SK-N-SH (cell line): Measurements from ENCODE around the gene LAMTOR2. TPM values are rescaled to one million over a fixed set of nuclear protein-coding genes. Genes with fewer than 3 reads are reported as not detected.

ENCODE experiments used
- CTCF ChIA-PET: fragments of 300-600, 350-600 bp; formaldehyde crosslinking; extraction: SDS; loops from one replicate; lab custom pipeline; 2021; lab: Yijun Ruan, JAX
- POLR2A ChIA-PET: fragments of 350-600 bp; sonication (Branson Sonifier 250); formaldehyde crosslinking; extraction: SDS; loops from one replicate; lab custom pipeline; 2020; ENCODE audit warnings: antibody characterized with exemption, inconsistent platforms; lab: Yijun Ruan, JAX
- DNase-seq: peaks from one replicate; pipeline ENCODE4 v3.0.0; 2012
- H2AFZ ChIP-seq: fragments of 200-600 bp; sonication (generic); 2 replicates; pipeline ENCODE4 v1.8.1; 2016; ENCODE audit warnings: antibody characterized with exemption, mild to moderate bottlenecking, low read depth
- H3F3A ChIP-seq: fragments of 200-600 bp; sonication (generic); replicated peaks from 2 replicates; pipeline ENCODE3; 2016; ENCODE audit warnings: antibody characterized with exemption, mild to moderate bottlenecking; ENCODE audit not compliant: insufficient read depth
- H3K27ac ChIP-seq, 2 experiments: fragments of 200-500 bp in 1 of 2; fragments of 200-600 bp in 1 of 2; sonication (Bioruptor generic) in 1 of 2; sonication (generic), shearing (Covaris generic) in 1 of 2; 2 replicates each; pipeline versions ENCODE4 v1.5.1 to v1.6.1; 2014 to 2016; ENCODE audit warnings: low read depth in 2 of 2, inconsistent platforms in 1 of 2, low read length in 1 of 2, mild to moderate bottlenecking in 1 of 2, mixed read lengths in 1 of 2
- H3K27me3 ChIP-seq: fragments of 200-600 bp; sonication (generic), shearing (Covaris generic); 2 replicates; pipeline ENCODE4 v1.6.1; 2016; ENCODE audit warnings: mixed run types; ENCODE audit not compliant: insufficient read depth
- H3K36me3 ChIP-seq, 2 experiments: fragments of 200-500 bp in 1 of 2; fragments of 200-600 bp in 1 of 2; sonication (Bioruptor generic) in 1 of 2; sonication (generic) in 1 of 2; replicated peaks in 1 of 2; 2 replicates each; pipeline versions ENCODE3 to v1.5.1; 2014 to 2016; ENCODE audit warnings: low read length in 1 of 2, mild to moderate bottlenecking in 1 of 2; ENCODE audit not compliant: insufficient read depth in 2 of 2, control insufficient read depth in 1 of 2
- H3K4me1 ChIP-seq, 2 experiments: fragments of 200-500 bp in 1 of 2; fragments of 200-600 bp in 1 of 2; sonication (Bioruptor generic) in 1 of 2; sonication (generic), shearing (Covaris generic) in 1 of 2; 2 replicates each; pipeline versions ENCODE4 v1.5.1 to v1.6.1; 2014 to 2016; ENCODE audit warnings: low read depth in 1 of 2, low read length in 1 of 2, mixed run types in 1 of 2; ENCODE audit not compliant: insufficient read depth in 2 of 2, control insufficient read depth in 1 of 2
- H3K4me2 ChIP-seq: fragments of 200-600 bp; sonication (generic), shearing (Covaris generic); 2 replicates; pipeline ENCODE4 v1.6.1; 2017; ENCODE audit warnings: mixed run types
- H3K4me3 ChIP-seq, 2 experiments: fragments of 200-500 bp in 1 of 2; fragments of 200-600 bp in 1 of 2; sonication (Bioruptor generic) in 1 of 2; sonication (generic), shearing (Covaris generic) in 1 of 2; 2 replicates each; pipeline versions ENCODE4 v1.5.1 to v1.8.1; 2014 to 2016; ENCODE audit warnings: low read depth in 2 of 2, inconsistent platforms in 1 of 2, low read length in 1 of 2, mild to moderate bottlenecking in 1 of 2, mixed read lengths in 1 of 2, moderate library complexity in 1 of 2
- H3K79me2 ChIP-seq: fragments of 200-600 bp; sonication (generic); 2 replicates; pipeline ENCODE4 v1.8.1; 2017; ENCODE audit warnings: mild to moderate bottlenecking; ENCODE audit not compliant: insufficient read depth
- H3K9ac ChIP-seq: fragments of 200-600 bp; sonication (generic); 2 replicates; pipeline ENCODE4 v1.6.1; 2017; ENCODE audit warnings: mixed run types
- H3K9me2 ChIP-seq: fragments of 200-600 bp; sonication (generic); 2 replicates; pipeline ENCODE4 v1.6.1; 2017; ENCODE audit warnings: mixed run types
- H3K9me3 ChIP-seq: fragments of 200-600 bp; sonication (generic); 2 replicates; pipeline ENCODE4 v1.6.1; 2017; ENCODE audit warnings: mixed run types, mild to moderate bottlenecking, moderate library complexity
- H4K20me1 ChIP-seq: fragments of 200-600 bp; sonication (generic); 2 replicates; pipeline ENCODE4 v1.6.1; 2017; ENCODE audit warnings: mild to moderate bottlenecking, mixed run types; ENCODE audit not compliant: insufficient read depth
- FOSL2 ChIP-seq: IDR thresholded peaks from 2 replicates; pipeline ENCODE4 v1.4.0; 2012; ENCODE audit warnings: low read depth, mild to moderate bottlenecking, moderate library complexity, borderline replicate concordance
- FOXM1 ChIP-seq: IDR thresholded peaks from 2 replicates; pipeline ENCODE4 v1.4.0; 2012; ENCODE audit warnings: low read depth, mild to moderate bottlenecking
- GABPA ChIP-seq: IDR thresholded peaks from 2 replicates; pipeline ENCODE4 v1.4.0; 2012; ENCODE audit warnings: low read depth, mild to moderate bottlenecking
- GATA2 ChIP-seq: sonication (generic); formaldehyde crosslinking; IDR thresholded peaks from 2 replicates; pipeline ENCODE4 v1.5.0; 2020; ENCODE audit warnings: mild to moderate bottlenecking, missing genetic modification reagents
- MXI1 ChIP-seq: IDR thresholded peaks from 2 replicates; pipeline ENCODE4 v1.6.1; 2012; ENCODE audit warnings: mild to moderate bottlenecking, low read depth, low read length, improper control_type of control experiment
- RAD21 ChIP-seq: IDR thresholded peaks from 2 replicates; pipeline ENCODE4 v1.6.1; 2012; ENCODE audit warnings: mild to moderate bottlenecking, low read length
- RCOR1 ChIP-seq: fragments of 150-350 bp; IDR thresholded peaks from 2 replicates; pipeline ENCODE4 v1.6.1; 2017; ENCODE audit warnings: antibody characterized with exemption, low read length
- RFX5 ChIP-seq: IDR thresholded peaks from 2 replicates; pipeline ENCODE4 v1.6.1; 2012; ENCODE audit warnings: mild to moderate bottlenecking, improper control_type of control experiment, low read length
- RXRA ChIP-seq: IDR thresholded peaks from 2 replicates; pipeline ENCODE4 v1.4.0; 2012; ENCODE audit warnings: low read depth, mild to moderate bottlenecking, borderline replicate concordance
- SIN3A ChIP-seq: IDR thresholded peaks from 2 replicates; pipeline ENCODE4 v1.6.1; 2012; ENCODE audit warnings: low read depth, mild to moderate bottlenecking, low read length, moderate library complexity, borderline replicate concordance
- SMC3 ChIP-seq: IDR thresholded peaks from 2 replicates; pipeline ENCODE4 v1.6.1; 2012; ENCODE audit warnings: low read depth, low read length, improper control_type of control experiment
- TAF1 ChIP-seq: IDR thresholded peaks from 2 replicates; pipeline ENCODE4 v1.6.1; 2012; ENCODE audit warnings: low read depth, mild to moderate bottlenecking, low read length, moderate library complexity, borderline replicate concordance
- TEAD4 ChIP-seq: IDR thresholded peaks from 2 replicates; pipeline ENCODE4 v1.4.0; 2012; ENCODE audit warnings: mild to moderate bottlenecking, borderline replicate concordance; ENCODE audit not compliant: insufficient read depth
- USF2 ChIP-seq: fragments of 150-350 bp; IDR thresholded peaks from 2 replicates; pipeline ENCODE4 v1.6.1; 2017; ENCODE audit warnings: antibody characterized with exemption, low read length, low read depth, borderline replicate concordance
- WGBS: methylation state at CpG from one replicate; pipeline ENCODE4 v1.1.6; 2017; ENCODE audit warnings: low lambda C conversion rate; 5-methylcytosine and 5-hydroxymethylcytosine counted together
- polyA plus RNA-seq, 3 experiments: library from polyadenylated mRNA; depleted of rRNA; stranded (reverse); fragments of >200 nt; gene quantifications; 2 replicates each; pipeline ENCODE4 v1.2.3, GENCODE V29; 2012
- TF ChIP-seq, protein P1 (sequence below): IDR thresholded peaks from 2 replicates; pipeline ENCODE4 v1.6.1; 2012; ENCODE audit warnings: mild to moderate bottlenecking, low read depth, low read length, moderate library complexity

Gene LAMTOR2
- polyA plus RNA-seq, 1 of the 3 experiments (the other 2 are of a cell fraction) = 230 TPM

DNA sequence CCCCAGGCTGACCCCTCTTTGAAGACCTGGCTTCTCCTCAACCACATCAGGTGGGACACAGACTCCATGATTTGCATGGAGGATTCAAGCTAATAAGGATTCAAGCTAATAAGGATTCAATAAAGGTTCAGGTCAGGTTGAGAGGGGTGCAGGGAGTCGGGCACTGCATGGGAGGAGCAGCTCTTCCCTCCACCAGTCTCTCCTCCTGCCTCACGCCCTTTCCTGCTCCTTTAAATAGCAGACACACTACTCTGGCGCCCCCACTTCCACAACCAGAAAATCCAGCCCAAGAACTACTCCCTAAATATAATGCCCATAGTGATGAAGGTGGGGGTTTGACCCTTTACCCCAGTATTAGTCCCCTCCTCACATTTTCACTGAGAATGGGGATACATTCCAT is 20.6 kb downstream of the LAMTOR2 start:
- no peak overlapping the region for H3K4me2 ChIP-seq
- H3K27ac ChIP-seq = no peak overlapping the region
- H4K20me1 ChIP-seq = peaks cover 74% of the 10 kb centered on the region
- H3K9me2 ChIP-seq = no peaks in the 10 kb centered on the region
- CTCF ChIA-PET = interaction anchor here (0.8 to 2.0 kb wide), 3 partner anchors 9 to 15 kb away, joined by 3 to 15 read pairs (median 3); no protein-coding TSS in a partner anchor
- WGBS = 73% methylated on average over 3 of the region's 3 CpGs
- H3K4me3 ChIP-seq = no peak overlapping the region
- H3K9me3 ChIP-seq = no peaks in the 10 kb centered on the region
- POLR2A ChIA-PET = no interaction called here
- peaks cover 6 to 57% of the 10 kb centered on the region in 2 experiments for H3K36me3 ChIP-seq
- DNase-seq = no peak
- no peak overlapping the region for H2AFZ ChIP-seq
- no peak overlapping the region for H3K9ac ChIP-seq
- peaks cover 25% of the 10 kb centered on the region for H3F3A ChIP-seq
- TF ChIP-seq GABPA = no peak
- no peak for TF ChIP-seq GATA2
- TF ChIP-seq USF2 = no peak
- TF ChIP-seq TAF1 = no peak
- TF ChIP-seq RFX5 = no peak
- TF ChIP-seq RXRA = no peak
- TF ChIP-seq FOXM1 = no peak
- TF ChIP-seq MXI1 = no peak
- no peak for TF ChIP-seq RAD21
- TF ChIP-seq SIN3A = no peak
- no peak for TF ChIP-seq SMC3
- no peak for TF ChIP-seq FOSL2
- TF ChIP-seq, protein P1, sequence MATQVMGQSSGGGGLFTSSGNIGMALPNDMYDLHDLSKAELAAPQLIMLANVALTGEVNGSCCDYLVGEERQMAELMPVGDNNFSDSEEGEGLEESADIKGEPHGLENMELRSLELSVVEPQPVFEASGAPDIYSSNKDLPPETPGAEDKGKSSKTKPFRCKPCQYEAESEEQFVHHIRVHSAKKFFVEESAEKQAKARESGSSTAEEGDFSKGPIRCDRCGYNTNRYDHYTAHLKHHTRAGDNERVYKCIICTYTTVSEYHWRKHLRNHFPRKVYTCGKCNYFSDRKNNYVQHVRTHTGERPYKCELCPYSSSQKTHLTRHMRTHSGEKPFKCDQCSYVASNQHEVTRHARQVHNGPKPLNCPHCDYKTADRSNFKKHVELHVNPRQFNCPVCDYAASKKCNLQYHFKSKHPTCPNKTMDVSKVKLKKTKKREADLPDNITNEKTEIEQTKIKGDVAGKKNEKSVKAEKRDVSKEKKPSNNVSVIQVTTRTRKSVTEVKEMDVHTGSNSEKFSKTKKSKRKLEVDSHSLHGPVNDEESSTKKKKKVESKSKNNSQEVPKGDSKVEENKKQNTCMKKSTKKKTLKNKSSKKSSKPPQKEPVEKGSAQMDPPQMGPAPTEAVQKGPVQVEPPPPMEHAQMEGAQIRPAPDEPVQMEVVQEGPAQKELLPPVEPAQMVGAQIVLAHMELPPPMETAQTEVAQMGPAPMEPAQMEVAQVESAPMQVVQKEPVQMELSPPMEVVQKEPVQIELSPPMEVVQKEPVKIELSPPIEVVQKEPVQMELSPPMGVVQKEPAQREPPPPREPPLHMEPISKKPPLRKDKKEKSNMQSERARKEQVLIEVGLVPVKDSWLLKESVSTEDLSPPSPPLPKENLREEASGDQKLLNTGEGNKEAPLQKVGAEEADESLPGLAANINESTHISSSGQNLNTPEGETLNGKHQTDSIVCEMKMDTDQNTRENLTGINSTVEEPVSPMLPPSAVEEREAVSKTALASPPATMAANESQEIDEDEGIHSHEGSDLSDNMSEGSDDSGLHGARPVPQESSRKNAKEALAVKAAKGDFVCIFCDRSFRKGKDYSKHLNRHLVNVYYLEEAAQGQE = no peak
- no peak for TF ChIP-seq TEAD4
- no peak for TF ChIP-seq RCOR1
- TF ChIP-seq, all 33 proteins: peak for 0
- Histone ChIP-seq H3K27me3 (no peaks in the 10 kb centered on the region), H3K4me1 (peaks cover 0 to 48% of the 10 kb centered on the region in 2 experiments; a peak in 2 of 4 replicates), H3K79me2 (peaks cover 61% of the 10 kb centered on the region)
